GM12801 (cell line): ENCODE data around the gene TPGS2.

Source experiments
- CTCF ChIP-seq: IDR thresholded peaks from one replicate; pipeline ENCODE4 v1.5.1; 2011; ENCODE audit warnings: control low read depth; ENCODE audit not compliant: insufficient read length; ENCODE audit errors: extremely low read depth

The TPGS2 gene

DNA sequence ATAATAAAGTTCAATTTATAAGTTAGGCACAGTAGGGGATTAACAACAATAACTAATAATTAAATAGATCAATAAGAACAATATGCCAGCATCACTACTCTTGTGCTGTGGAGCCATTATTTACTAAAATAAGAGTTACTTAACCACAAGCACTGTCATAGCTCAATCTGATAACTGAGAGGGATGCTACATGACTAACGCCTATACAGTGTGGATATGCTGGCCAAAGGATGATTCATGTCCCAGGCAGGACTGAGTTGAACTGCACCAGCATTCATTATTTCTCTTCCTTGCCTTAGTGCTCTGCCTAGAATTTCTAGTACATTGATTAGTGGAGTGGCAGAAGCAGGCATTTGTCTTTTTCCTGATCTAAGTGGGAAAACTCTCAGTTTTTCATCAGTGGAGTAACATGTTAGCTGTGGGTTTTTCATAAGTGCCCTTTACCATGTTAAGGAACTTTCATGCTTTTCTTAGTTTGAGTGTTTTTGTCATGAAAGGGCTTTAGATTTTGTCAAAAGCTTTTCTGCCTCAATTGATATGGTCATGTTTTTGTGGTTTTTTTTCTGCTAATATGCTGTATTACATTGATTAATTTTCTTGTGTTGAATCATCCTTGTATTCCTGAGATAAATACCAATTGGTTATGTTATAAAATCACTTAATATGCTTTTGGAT lies 21.9 kb upstream of the TPGS2 start:
- TF ChIP-seq CTCF: no peak

DNA sequence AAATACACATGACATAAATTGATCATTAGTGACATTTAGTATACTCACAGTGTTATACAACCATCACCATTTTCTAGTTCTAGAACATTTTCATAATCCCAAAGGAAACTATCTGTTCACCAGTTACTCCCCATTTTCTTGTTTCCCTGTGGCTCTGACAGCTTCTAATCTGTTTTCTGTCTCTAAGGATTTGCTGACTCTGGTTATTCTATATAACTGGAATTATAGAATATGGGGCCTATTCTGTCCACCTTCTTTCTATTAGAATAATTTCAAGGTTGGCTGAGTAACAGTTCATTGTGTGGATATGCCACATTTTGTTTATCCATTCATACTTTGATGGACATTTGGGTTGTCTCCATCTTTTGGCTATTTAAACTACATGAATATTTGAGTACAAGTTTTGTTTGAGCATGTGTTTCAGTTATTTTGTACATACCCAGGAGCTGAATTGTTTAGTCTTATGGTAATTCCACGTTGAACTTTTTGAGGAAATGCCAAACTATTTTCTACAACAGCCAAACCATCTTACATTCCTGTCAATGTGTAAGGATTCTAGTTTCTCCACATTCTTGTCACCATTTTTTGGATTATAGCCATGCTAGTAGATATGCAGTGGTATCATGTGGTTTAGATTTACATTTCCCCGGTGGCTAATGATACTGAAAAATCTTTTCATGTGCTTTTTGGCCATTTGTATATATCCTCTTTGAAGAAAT lies 20.6 kb upstream of the TPGS2 start:
- no peak for TF ChIP-seq CTCF

GRCh38 chr18:36848609-36849008 lies 19.8 kb upstream of the TPGS2 start:
- TF ChIP-seq CTCF: no peak

DNA sequence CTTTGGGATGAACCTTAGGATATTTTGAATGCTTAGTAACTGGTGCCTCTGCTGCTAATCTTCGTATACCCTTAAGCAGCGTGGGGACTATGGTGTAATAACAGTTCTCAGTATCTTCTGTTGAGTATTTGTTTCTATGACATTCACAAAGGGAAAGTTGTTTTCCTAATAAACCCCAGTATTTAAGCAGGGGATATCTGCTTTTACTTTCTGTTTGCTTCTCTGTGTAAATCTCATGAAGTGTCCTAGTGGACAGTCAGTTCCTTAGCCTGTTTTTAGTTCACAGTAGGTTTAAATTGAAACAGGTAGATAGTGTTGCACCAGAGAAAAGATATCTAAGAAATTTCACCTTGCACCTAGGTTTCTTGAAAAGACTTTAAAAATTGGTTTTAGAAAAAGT lies 15.0 kb upstream of the TPGS2 start:
- TF ChIP-seq CTCF: no peak

DNA sequence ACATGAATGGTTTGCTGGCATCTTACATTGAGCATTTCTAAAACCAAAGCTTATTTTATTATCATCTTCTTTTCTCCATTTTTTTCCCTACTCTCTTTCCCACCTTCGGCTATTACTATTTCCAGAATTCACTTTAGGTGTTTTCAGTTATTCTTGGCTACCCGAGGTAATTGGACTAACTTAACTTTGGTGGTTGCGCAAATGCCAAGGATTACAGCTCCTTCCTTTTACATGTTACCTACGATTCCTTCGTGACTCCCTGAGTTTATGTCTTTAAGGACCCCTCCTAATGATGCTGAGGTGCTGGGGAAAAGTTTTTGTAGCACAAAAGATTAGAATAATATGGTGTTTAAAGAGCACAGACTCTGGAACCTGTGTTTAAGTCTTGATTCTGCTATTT lies 14.4 kb upstream of the TPGS2 start:
- TF ChIP-seq CTCF: no peak

GRCh38 chr18:36839835-36840234 lies 11.0 kb upstream of the TPGS2 start:
- no peak for TF ChIP-seq CTCF

DNA sequence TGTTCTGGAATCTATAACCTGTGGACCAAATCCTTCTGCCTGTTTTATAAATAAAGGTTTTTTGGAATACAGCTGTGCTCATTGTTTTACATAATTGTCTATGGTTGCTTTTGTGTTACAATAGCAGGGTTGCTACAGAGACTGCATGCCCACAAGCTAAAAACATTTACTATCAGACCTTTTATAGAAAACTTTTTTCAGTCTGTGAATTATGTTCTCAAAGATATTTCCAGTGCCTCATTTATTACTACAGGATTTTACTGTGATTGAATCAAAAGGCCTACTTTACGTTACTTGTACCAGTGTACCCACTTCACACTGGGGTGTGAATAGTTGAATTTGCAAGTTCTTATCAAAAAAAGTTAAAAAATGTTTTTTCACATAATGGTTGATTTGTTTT lies 7.1 kb upstream of the TPGS2 start:
- no peak for TF ChIP-seq CTCF
